ENCODE data around the gene ERBB4. TPM values are rescaled to one million over a fixed set of nuclear protein-coding genes. Genes with fewer than 3 reads are reported as not detected.

Gene ERBB4
- total and polyA plus RNA-seq, 9 donors, result 0.08 to 22.3 (median 1.2) TPM

DNA sequence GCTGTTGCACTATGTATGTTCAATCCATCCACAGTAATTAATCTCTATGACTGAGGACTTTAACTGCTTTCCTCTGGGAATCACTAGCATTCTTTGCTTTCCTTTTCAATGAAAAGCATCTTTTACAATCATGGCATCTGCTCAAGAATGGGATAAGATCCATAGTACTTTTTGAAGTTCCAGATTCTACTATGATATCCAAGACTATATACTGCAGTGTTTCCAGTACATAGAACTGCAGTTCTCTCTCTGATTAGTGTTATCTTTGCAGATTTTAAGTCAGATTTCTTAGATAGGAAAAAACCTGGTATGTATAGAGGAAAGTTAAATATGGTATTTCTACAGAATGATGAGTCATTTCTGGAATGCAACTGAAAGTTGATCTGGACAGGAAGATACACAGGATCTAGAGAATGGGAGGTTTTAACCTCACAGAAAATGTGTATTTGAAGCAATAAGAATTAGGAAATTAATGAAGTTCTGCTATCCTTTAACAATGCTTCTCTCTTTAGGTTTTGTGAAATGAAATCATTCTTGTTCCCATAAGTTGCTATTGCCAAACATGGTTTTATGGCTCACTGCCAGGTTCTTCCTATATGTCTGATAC is 670.7 kb downstream of the ERBB4 start:
- intact Hi-C loops (cut with DNase I), result no loop called here
- no peaks in the 10 kb centered on the region for H3K9me3 ChIP-seq

DNA sequence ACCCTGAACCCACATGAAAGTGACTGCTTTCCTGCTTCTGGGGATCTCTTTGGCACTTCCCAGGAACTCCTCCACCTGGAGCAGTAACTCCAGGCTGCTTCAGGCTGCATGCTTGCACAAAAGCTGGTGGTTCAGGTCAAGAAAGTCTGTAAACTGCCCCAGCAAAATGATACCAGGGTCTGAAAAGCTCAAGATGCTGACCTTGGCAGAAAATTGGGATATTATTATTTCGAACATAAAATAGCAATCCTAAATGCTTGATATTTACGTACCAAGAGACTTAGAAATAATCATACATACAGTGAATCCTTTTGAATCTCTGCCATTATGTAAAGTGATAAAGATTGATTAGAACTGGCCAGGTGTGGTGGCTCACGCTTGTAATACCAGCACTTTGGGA is 674.3 kb downstream of the ERBB4 start:
- Histone ChIP-seq H3K4me1 (ENCODE audit: insufficient read depth) (no peaks in the 10 kb centered on the region), H3K9me3 (no peaks in the 10 kb centered on the region), H3K36me3 (no peaks in the 10 kb centered on the region), H3K27ac (no peak overlapping the region), H3K4me3 (no peak overlapping the region), H3K27me3 (peaks cover 3% of the 10 kb centered on the region)
- WGBS, 3 donors, result 80 to 92% (median 87%) methylated on average over 3 of the region's 3 CpGs
- DNase-seq, result no peak
- intact Hi-C loops (cut with DNase I), result no loop called here
- TF ChIP-seq, protein P1, sequence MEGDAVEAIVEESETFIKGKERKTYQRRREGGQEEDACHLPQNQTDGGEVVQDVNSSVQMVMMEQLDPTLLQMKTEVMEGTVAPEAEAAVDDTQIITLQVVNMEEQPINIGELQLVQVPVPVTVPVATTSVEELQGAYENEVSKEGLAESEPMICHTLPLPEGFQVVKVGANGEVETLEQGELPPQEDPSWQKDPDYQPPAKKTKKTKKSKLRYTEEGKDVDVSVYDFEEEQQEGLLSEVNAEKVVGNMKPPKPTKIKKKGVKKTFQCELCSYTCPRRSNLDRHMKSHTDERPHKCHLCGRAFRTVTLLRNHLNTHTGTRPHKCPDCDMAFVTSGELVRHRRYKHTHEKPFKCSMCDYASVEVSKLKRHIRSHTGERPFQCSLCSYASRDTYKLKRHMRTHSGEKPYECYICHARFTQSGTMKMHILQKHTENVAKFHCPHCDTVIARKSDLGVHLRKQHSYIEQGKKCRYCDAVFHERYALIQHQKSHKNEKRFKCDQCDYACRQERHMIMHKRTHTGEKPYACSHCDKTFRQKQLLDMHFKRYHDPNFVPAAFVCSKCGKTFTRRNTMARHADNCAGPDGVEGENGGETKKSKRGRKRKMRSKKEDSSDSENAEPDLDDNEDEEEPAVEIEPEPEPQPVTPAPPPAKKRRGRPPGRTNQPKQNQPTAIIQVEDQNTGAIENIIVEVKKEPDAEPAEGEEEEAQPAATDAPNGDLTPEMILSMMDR (IDR thresholded peaks at IDR 0.05), result no peak
- TF ChIP-seq EP300 (IDR thresholded peaks at IDR 0.05) (no peak), POLR2A (IDR thresholded peaks at IDR 0.05) (no peak)

More for the DNA sequence above, 670.7 kb downstream of the ERBB4 start:
- H3K4me1 ChIP-seq (ENCODE audit: insufficient read depth), result no peaks in the 10 kb centered on the region
- DNase-seq, result no peak
- H3K27ac ChIP-seq, result no peak overlapping the region
- no peaks in the 10 kb centered on the region for H3K36me3 ChIP-seq
- TF ChIP-seq EP300 (IDR thresholded peaks at IDR 0.05), result no peak
- no peak for TF ChIP-seq POLR2A (IDR thresholded peaks at IDR 0.05)
- TF ChIP-seq, protein P1 (IDR thresholded peaks at IDR 0.05), result no peak
- no peak overlapping the region for H3K4me3 ChIP-seq
- H3K27me3 ChIP-seq, result peaks cover 3% of the 10 kb centered on the region

DNA sequence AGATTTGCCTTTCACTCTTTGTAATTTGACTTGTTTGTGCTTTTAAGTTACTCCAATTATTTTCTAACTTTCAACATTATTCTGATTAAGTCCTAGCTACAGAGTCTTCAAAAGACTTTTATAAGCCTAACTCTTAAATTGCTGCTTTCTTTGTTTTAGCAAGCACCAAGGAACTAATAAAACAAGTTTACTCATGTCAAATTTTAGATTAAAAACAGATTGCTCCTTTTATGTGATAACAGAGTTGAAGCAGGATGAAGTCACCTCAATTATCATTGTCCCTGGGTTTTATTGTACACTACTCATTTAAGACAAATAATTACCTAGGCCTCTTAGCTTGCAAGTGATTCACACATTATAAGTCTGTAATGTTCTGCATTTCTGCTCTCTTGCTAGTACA is 678.4 kb downstream of the ERBB4 start:
- Histone ChIP-seq H3K36me3 (no peaks in the 10 kb centered on the region), H3K4me1 (ENCODE audit: insufficient read depth) (no peaks in the 10 kb centered on the region), H3K27ac (no peak overlapping the region), H3K27me3 (no peaks in the 10 kb centered on the region), H3K4me3 (no peak overlapping the region), H3K9me3 (no peaks in the 10 kb centered on the region)
- intact Hi-C loops (cut with DNase I), result no loop called here
- TF ChIP-seq, protein P1 (IDR thresholded peaks at IDR 0.05), result no peak
- TF ChIP-seq POLR2A (IDR thresholded peaks at IDR 0.05), result no peak
- no peak for DNase-seq

DNA sequence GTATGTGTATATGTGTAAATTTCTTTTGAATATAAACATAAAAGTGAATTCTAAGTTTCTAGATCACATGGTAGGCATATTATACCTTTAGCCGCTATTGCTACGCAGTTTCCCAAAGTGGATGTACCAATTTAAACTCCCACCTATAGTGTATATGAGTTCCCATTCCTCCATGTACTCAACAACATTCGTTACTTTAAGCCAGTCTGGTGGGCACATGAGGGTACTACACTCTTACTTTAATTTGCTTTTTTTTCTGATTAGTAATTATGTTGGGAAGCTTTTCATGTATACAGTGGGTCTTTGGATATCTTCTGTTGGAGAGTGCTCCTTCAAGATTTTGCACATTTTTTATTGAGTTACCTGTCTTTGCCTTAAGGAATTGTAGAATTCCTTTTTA is 683.8 kb downstream of the ERBB4 start:
- Histone ChIP-seq H3K36me3 (no peaks in the 10 kb centered on the region), H3K27me3 (no peaks in the 10 kb centered on the region), H3K9me3 (no peaks in the 10 kb centered on the region), H3K4me1 (ENCODE audit: insufficient read depth) (no peaks in the 10 kb centered on the region), H3K27ac (no peak overlapping the region), H3K4me3 (no peak overlapping the region)
- WGBS, 3 donors, result 93 to 94% (median 94%) methylated on average over 3 of the region's 3 CpGs
- intact Hi-C loops (cut with DNase I), result no loop called here
- TF ChIP-seq EP300 (IDR thresholded peaks at IDR 0.05), result no peak
- TF ChIP-seq, protein P1 (IDR thresholded peaks at IDR 0.05), result no peak
- TF ChIP-seq POLR2A (IDR thresholded peaks at IDR 0.05), result no peak
- no peak for DNase-seq

Measured in ovary (tissue), 9 donors.